EH (cell line): Measurements from ENCODE around the gene AFF4.

Experiments used
- DNase-seq: peaks from one replicate; pipeline ENCODE4 v3.0.0-alpha.2; 2015; ENCODE audit warnings: low read depth

The AFF4 gene

DNA sequence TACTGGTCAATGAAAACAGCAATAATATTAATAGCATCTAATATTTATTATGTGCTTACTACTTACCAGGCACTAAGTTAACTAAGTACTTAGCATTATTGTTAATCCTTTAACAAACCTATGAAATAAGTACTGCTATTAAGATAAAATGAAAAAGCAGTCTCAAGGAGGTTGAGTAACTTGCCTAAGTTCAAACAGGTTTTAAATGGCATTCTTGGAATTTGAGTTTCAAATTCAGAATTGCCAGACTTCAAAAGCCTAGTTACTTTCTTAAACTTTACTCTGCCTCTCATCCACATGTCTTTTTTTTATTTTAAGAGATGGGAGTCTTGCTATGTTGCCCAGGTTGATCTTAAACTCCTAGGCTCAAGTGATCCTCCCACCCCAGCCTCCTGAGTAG is 73.9 kb downstream of the AFF4 start:
- no peak for DNase-seq

DNA sequence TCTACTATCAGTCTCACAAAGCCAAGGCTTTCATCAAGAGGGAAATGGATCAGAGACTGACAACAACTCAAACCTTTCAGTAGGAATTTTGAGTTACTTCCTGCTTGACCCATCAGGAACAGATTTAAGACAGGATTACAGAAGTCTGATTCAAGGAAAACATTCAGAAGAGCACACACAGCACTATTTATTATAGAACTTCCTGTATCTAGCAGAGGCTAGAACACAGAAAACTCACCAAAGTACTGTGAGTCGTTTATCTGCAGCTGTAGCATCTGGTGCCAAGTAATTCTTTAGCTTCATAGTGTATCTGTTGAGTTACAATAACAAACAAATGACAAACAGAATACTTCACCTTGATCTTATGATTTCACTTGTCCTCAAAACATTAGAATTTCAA is 76.2 kb downstream of the AFF4 start:
- DNase-seq: no peak

DNA sequence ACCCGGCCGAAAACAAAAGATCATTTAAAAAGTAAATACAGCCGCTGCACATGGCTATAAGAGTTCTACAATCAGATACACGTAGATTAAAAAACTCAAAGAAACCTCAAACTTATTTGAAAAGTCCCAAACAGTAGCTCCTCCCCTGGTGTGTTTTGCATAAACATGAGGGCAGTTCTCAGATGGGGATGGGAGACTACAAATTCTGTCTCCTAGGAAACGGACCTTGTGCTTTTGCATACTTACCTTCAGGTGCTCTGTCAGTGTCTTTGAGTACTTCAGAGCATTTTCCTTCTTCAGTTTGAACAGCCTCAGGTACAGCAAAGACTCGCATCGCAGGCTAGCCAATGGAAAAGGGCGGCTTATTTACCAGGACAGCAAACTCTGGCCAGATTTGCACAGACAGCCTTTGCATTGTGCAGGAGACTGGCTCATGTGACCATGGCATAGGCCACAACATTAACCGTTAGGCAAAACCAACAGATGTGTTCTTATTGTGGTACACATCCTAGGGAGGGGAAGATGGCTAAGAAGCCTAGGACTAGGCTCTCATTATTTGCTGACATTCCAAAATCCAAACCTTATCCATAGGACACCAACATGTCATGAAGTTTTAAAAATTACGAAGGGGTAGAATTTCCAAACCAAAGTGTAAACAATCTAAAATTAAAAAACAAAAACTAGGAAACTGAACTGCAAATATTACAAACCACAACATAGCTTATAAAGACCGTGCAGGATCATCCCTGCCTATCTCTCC is 77.2 kb downstream of the AFF4 start:
- DNase-seq: no peak

DNA sequence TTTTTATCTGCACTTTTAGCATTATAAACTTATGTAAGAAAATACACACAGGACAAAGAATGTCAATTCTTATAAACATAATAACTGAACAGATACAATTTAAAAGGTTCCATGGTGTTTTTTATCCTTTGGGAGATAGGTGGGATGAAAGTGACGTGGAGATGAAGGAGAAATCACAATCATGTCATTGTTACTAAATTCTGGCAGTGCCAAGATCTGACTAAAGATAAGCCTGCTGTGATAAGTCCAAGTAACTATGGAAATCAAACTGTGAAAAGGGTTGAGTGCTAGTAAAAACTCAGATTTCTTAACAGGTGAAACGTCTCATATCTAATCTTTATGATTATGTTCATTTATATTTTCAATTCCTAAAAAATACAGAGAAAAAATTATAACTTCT is 78.9 kb downstream of the AFF4 start:
- no peak for DNase-seq

DNA sequence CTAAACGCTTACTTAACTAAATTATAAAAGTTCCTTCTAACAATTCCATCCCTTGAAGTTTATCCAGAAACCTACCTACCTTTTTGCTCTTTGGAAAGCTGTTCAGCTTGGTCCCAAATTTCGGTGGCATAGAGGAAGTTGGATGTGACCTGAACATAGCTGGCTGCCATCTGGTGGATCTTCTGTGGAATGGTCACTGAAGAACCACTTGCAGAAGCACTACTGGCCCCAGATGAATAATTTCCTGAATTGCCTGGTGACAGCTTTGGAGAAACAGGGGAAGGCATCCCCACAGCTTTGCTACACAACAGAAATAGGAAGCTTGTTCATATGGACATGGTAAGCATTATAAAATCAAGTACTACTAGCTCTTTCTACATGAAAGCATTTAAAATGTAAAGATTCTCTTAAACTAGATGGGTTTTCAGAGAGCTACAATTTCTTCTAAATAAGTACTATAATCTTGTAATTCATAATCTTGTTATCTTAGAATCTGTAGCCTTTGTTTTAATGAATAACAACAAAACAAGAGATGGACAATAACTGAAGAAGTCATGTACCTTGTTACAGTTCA is 80.1 kb downstream of the AFF4 start:
- DNase-seq: peak; percentile 83

DNA sequence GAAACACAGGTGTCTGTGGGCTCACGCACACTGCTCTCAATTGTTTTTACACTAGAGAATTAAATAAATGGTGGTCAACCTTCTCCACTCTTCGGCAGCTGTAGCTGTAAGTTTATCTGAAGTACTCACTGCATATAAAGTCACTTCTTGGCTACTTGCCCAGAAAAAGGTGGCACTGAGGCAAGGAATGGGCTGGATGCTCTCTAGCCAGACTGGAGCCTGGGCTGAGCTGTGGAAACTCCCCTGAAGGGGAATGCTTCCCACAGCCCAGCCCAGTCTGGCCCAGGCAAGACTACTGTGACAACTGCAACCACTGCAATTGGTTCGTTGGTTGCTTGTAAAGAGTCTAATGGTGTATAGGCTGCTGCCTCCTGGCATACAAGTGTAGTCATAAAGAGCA is 85.5 kb downstream of the AFF4 start:
- peak; percentile 66 for DNase-seq

DNA sequence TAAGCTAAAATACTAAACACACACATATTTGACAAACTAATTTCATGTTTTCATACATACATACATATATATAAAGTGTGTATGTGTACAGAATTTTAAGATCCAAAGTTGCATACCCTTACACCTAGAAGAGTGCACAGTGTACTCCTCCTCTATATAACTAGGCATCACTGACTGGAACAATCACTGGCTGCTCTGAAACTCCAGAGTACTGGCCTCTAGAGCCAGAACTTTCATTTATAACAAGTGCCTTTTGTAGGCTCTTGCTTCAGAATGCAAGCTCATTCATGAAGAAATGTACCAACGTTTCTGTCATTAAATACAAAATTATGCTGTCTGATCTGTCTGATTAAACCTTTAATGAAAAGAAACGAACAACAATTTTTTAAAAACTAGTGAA is 86.0 kb downstream of the AFF4 start:
- DNase-seq: no peak

DNA sequence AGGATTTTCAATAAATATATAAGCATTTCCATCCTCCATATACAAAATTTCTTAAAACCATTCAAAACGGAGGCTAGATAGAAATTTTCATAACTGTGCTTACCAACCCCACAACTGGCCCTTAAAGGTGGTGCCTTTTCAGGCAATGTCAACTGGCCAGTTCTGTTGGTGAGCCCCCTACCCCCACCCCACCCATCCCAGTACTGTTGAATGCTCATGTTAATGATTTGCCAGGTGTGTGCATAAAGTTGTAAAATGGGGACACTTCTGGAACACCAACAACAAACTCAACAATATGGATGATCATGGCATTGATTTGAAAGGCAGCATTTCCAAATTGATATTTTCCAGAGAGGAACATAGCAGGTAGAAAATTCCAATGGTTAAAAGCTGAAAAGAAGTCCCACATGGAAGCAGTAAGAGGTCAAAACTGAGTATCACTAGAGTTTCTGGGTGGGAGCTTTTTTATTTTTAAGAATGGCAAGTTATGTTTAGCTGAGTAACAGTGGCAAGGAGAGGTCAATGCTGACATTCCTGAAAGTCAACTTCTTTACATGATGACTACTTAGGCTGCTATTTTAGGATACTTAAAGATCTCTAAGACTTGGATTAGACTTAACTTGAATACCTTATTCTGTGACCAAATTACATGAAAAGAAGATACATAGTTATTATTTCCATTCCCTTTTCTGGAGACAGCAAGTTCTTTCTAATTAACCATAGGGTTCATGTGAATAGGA is 87.2 kb downstream of the AFF4 start:
- DNase-seq: peak; percentile 76

DNA sequence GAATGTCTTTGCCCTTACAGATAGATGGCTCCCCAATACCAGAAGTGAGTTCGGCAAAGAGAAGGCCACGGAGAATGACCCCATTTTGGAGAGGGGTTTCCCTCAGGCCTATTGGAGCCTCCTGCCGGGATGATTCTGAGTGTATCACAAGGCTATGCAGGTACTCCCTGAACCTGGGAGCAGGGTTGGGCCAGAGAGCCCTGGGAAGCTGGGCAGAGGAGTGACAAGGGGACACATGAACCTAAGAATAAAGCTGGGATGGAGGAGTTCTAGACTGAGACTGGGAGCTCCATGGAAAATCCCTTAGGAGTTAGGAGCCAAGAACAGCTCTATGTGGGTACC is 89.5 kb downstream of the AFF4 start:
- no peak for DNase-seq

DNA sequence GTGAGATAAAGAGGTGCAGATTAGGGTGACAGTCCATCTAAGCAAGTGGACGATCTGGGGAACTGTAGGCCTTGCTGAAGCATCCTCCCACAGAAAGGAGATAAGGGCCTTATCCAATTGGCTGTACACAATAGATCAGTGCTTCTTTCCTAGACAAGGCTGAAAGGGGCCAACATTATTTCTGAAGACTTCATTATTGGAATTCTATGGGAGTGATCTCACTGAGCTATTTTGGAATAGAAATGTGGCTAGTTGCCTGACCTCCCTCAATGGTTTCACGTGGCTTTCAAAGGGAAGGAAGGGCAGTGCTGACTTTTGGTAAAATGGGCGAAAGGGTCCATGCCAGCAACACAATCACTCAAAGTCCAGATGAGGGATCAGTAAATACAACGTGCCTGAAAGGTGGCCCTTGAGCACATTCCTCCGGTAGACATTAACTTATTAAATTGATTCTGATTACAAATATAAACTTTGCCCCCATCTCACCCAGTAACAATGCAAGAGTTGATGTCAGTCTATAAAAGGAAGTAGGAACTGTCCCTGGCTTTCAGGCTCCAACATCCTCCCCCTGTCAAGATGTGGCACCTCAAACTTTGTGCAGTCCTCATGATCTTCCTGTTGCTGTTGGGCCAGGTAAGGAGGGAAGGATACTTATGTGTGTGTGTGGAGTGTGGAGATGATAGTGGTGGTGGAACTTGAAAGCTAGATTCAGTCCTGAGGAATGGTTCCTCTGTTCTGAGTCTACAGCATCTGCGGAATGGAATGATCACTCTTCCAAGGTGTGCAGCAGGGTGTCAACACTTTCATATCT is 90.1 kb downstream of the AFF4 start, which contains the start of gene LEAP2:
Gene LEAP2 (plus strand): TSS at position 550 of the 811 bp plus-strand sequence. CDS start 27 bp downstream, at position 577.
- peak; percentile 44 for DNase-seq

DNA sequence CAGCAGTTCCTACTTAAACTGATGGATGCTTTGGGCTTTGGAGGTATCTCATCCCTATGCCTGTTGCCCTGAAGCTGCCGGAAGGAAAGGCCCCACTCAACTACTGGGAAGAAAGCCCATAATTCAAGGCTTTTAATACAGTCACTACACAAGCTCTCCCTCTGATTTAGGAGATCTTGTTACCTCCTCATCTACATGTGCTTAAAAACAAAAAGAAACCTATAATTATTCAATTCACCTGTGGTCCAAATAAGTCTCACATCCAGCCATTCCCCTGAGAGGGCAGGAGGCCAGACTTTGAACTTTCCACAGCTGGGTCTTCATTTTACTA is 90.7 kb downstream of the AFF4 start:
- DNase-seq: no peak

DNA sequence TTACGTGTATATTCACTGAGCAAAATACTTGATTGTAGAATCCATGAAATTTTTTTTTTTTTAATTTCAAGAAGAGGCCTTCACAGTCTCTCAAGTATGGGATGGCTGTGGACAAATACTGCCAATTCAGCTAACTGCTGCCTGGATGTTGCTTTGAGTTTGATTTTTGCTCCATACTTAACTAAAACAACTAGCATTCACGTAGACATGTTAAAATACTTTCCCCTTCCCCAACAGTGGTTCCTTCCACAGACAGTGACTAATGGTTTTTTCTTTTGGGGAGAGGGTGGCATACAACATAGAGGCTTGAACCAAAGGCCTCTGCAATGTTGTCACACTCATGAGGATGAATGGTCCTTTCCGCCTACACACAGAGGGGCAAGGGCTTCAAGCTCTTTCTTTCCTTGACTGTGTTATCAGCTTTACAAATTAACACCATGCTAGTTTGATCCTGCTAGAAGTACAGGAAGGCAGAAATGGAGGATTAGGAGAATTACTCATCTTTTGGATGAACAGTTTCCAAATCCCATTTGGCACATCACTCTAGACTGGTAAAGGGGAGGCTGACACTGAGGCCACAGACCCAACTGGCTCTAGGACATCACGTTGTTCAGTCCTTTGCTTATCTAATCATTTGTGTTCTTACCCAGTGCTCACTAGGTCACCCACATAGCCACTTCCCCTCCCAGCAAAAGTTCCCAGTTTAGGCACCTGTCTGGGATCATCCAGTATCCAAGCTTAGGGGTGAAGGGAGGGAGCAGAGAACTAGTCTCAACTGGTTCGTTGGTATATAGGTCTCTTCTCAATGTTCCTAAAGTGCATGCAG is 91.8 kb downstream of the AFF4 start:
- DNase-seq: no peak

DNA sequence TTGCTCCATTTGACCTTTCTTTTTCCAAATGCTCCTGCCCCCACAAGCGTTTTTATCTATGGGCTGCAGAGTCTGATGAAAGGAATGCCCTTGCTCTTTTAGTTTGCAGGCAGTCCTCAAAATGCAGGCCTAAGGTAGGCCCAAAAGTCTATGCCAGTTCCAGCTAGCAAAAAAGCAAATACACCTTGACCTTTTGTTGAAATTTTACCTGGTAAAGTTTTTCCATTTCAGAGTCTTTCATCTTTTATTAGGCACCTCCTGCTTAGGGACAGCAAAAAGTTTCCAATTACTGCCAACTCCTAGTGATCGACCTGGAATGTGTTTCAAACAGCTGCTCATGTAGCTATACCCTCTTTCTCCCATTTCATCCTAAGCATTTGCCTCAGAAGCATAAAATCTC is 92.6 kb downstream of the AFF4 start:
- no peak for DNase-seq

DNA sequence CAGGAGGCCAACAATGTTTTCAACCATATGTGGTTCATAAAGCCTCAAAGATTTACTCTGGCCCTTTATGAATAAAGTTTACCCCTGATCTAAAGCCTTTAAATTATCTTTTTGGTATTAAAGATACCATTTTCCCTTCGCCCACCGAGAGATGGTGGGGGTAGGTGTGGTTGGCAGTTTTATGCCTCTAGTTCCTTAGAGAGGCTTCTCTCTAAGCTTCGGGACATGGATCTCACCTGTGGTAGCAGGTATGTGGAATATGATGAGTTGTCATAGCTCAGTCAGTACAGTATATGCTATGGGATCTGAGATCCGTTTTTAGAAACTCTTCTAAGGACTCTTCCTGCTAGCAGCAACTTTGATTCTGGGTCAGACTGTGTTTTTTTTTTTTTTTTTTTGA is 94.7 kb downstream of the AFF4 start:
- no peak for DNase-seq

DNA sequence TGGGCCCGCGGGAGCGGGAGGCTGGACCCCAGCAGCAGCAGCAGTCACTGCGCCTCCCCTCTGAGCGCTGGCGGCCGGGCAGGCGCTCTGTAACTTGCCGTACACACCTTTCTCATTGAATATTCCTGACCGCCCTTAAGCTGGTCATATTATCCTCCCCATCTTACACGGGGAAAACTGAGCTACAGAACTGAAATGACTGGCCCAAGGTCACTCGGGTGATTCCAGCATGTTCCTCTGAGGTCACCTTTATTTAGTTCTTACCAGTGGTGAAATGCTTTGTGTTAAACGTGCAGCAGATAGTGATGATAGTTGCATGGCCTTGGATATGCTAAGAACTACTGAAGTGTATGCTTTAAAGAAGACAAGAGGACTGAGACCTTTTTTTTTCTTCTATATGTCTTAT is 96.4 kb downstream of the AFF4 start:
- no peak for DNase-seq

DNA sequence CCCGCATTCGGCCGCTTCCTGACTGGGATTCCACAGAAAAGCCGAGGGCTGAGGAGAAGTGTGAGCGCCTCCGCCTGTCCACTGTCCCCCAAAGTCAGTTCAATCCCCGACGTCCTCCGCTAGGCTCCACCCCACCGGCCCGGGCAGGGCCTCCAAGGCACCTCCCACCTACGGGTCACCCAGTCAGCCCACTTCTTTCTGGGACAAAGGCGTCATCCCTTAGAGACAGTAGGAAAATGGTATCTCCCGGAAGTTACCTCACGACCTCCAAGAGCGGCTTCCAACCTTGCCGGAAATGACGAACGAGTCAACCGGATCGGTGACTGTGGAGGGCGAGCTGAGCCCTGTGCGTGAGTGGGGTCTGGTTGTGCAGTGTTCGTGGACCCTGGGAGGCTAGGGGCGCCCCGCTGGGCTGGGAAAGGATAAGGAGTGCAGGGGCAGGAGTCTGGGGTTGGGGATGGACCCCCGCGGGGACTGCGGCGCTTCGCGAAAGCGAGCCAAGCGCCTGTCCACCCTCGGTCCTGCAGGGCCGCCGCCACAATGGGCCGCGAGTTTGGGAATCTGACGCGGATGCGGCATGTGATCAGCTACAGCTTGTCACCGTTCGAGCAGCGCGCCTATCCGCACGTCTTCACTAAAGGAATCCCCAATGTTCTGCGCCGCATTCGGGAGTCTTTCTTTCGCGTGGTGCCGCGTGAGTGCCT is 96.9 kb downstream of the AFF4 start, which contains the start of the genes GDF9 and UQCRQ:
Gene GDF9 (minus strand): TSS at position 128 of the 704 bp plus-strand sequence. CDS start 1,936 bp downstream, outside the sequence.
Gene UQCRQ (plus strand): TSS at position 301 of the 704 bp plus-strand sequence. CDS start 240 bp downstream, at position 541.
- peak; percentile 100 for DNase-seq

DNA sequence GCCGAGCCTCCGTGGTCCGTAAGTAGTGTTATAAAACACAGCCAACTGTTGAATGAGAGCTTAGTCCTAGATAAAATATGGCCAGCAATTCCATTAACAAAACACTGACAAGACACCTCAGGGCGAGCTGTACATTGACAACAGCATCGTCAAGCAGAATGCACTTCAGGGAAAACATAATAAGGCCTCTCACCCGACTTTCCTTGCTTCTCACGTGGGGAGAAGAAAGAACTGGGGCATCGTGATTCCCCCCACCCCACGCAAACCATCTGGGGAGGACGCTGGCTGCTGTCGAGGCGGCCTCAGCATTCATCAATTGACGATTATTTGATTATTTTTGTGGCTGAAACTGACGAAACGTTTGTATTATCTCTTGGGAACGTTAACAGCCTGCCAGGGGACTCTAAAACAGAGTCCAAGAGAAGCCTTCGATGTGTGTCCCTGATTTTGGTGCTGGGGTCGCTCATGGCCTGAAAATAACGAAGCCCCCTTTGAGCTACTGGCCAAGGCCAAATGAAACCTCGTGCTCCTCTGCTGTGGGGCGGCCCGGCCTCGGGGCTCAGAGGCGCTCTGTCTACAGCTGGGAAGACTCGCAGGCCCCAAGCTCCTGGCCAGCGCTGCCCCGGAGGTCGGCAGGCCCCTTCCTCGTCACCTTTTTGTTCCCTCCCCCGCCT is 97.6 kb downstream of the AFF4 start:
- DNase-seq: no peak

DNA sequence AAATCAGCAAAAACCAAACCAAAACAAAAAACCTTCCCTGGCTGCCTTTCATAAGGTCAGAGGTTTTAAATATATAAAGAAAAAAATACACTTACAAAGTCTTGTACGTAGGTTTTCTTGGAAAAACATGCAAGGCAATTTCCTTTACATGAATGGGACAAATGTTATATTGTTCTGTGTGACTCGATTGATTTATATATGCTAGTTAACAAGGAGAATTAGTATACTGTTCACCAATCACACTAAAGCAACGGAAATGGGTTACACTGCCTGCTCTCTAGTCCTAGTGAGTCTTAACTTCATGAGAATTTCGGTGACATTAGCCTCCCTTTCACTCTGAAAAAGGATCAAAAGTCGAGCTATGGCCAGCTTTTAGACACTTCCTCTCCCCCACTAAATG is 102.7 kb downstream of the AFF4 start:
- DNase-seq: no peak

DNA sequence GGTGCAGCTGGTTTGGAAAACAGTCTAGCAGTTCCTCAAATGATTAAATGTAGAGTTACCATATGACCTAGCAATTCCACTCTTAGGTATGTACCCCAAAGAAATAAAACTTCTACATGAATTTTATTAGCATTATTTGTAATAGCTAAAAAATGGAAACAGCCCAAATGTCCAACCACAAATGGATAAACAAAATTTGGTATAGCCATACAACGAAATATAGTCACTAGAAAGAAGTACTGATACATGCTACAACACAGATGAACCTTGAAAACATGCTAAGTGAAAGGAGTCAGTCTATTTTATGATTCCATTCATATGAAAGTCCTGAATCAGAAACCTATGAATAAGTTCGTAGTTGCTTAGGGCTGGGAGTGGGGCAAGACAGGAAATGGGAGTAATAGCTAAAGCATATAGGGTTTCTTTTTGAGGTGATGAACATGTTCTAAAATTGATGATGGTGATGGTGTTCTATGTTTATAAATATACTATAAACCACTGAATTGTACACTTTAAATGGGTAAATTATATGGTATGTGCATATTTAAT is 103.5 kb downstream of the AFF4 start:
- no peak for DNase-seq

DNA sequence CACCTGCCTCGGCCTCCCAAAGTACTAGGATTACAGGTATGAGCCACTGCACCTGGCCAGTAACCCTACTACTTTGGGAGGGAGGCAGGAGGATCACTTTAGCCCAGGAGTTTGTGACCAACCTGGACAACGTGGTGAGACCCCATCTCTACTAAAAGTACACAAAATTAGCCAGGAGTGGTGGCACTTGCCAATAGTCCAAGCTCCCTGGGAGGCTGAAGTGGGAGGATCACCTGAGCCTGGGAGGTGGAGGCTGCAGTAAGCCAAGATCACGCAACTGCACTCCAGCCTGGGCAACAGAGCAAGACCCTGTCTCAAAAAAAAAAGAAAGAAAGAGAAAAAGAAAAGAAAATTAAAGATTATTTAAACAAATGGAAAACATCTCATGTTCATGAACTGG is 107.4 kb downstream of the AFF4 start:
- DNase-seq: no peak
